GM12892 (cell line): ENCODE data around the gene TRIM24.

Experiments
- POLR2A ChIP-seq: IDR thresholded peaks from 2 replicates; pipeline ENCODE4 v1.6.1; 2011; ENCODE audit warnings: low read depth, low read length, control low read depth
- TAF1 ChIP-seq: IDR thresholded peaks from 2 replicates; pipeline ENCODE4 v1.6.1; 2011; ENCODE audit warnings: low read depth, mild to moderate bottlenecking, control low read depth, low read length, borderline replicate concordance

GRCh38 chr7:138465046-138465445, 5.0 kb downstream of the TRIM24 start:
- no peak for TF ChIP-seq TAF1
- TF ChIP-seq POLR2A = no peak
